Osteocyte (in vitro differentiated cells): Measurements from ENCODE around the gene MAFG. TPM values are rescaled to one million over a fixed set of nuclear protein-coding genes. Genes with fewer than 3 reads are reported as not detected.

Experiments
- DNase-seq: peaks from one replicate; pipeline ENCODE4 v3.0.0; 2021; ENCODE audit warnings: mixed read lengths; ENCODE audit not compliant: unreplicated experiment; ENCODE audit errors: extremely low spot score
- H3K27ac Mint-ChIP-seq: one replicate; pipeline ENCODE4 v1.8.0; 2021; ENCODE audit warnings: mild to moderate bottlenecking, mixed read lengths; ENCODE audit not compliant: unreplicated experiment
- H3K27me3 Mint-ChIP-seq: one replicate; pipeline ENCODE4 v1.8.0; 2021; ENCODE audit warnings: mixed read lengths; ENCODE audit not compliant: unreplicated experiment
- H3K36me3 Mint-ChIP-seq: one replicate; pipeline ENCODE4 v1.8.0; 2021; ENCODE audit warnings: mixed read lengths; ENCODE audit not compliant: unreplicated experiment
- H3K4me1 Mint-ChIP-seq: one replicate; pipeline ENCODE4 v1.8.0; 2021; ENCODE audit warnings: mixed read lengths; ENCODE audit not compliant: unreplicated experiment
- H3K4me3 Mint-ChIP-seq: one replicate; pipeline ENCODE4 v1.8.0; 2021; ENCODE audit warnings: mild to moderate bottlenecking, moderate library complexity, mixed read lengths; ENCODE audit not compliant: unreplicated experiment
- H3K9me3 Mint-ChIP-seq: one replicate; pipeline ENCODE4 v1.8.0; 2021; ENCODE audit warnings: mixed read lengths; ENCODE audit not compliant: unreplicated experiment
- CTCF ChIP-seq: fragments of 200-600 bp; sonication (generic); IDR thresholded peaks from 2 replicates; pipeline ENCODE4 v1.5.0; 2021; ENCODE audit warnings: antibody characterized with exemption, mild to moderate bottlenecking, moderate library complexity
- total RNA-seq: library from RNA; stranded (reverse); gene quantifications from 2 replicates; pipeline ENCODE4 v1.2.1, GENCODE V29; 2021

The MAFG gene
- total RNA-seq, 1 donor from 2014 or later: 34.7 TPM

- no peak for TF ChIP-seq CTCF
- Mint-ChIP-seq H3K4me3 (no peak overlapping the region), H3K27me3 (peaks cover 20% of the 10 kb centered on the region), H3K9me3 (no peaks in the 10 kb centered on the region), H3K4me1 (peaks cover 3% of the 10 kb centered on the region), H3K36me3 (no peaks in the 10 kb centered on the region), H3K27ac (no peak overlapping the region)
- no peak for DNase-seq
Observed at GRCh38 chr17:81964081-81964849, 36.7 kb upstream of the MAFG start.

GRCh38 chr17:81962499-81963441 lies 35.2 kb upstream of the MAFG start:
- DNase-seq: no peak
- no peak overlapping the region for H3K27ac Mint-ChIP-seq
- TF ChIP-seq CTCF: no peak
- no peaks in the 10 kb centered on the region for H3K36me3 Mint-ChIP-seq
- H3K9me3 Mint-ChIP-seq: no peaks in the 10 kb centered on the region
- peaks cover 2% of the 10 kb centered on the region for H3K4me1 Mint-ChIP-seq
- H3K4me3 Mint-ChIP-seq: no peak overlapping the region
- peaks cover 25% of the 10 kb centered on the region for H3K27me3 Mint-ChIP-seq

- peaks cover 2% of the 10 kb centered on the region for H3K4me1 Mint-ChIP-seq
- H3K27ac Mint-ChIP-seq: no peak overlapping the region
- DNase-seq: no peak
- H3K9me3 Mint-ChIP-seq: no peaks in the 10 kb centered on the region
- H3K27me3 Mint-ChIP-seq: peaks cover 29% of the 10 kb centered on the region
- H3K4me3 Mint-ChIP-seq: no peak overlapping the region
- no peaks in the 10 kb centered on the region for H3K36me3 Mint-ChIP-seq
- TF ChIP-seq CTCF: no peak
Observed at GRCh38 chr17:81961521-81962498, 34.3 kb upstream of the MAFG start.

- Mint-ChIP-seq H3K4me1 (peaks cover 2% of the 10 kb centered on the region), H3K4me3 (no peak within 1 kb of the TSS), H3K36me3 (no peaks in the 10 kb centered on the region), H3K27me3 (peaks cover 29% of the 10 kb centered on the region), H3K27ac (no peak within 1 kb of the TSS), H3K9me3 (no peaks in the 10 kb centered on the region)
- DNase-seq: no peak
- peak; percentile 28 for TF ChIP-seq CTCF
Observed at GRCh38 chr17:81961087-81961511, 33.6 kb upstream of the MAFG start, which contains the start of gene NOTUM. Gene NOTUM, minus strand, starts transcription at chr17:81961187. Its CDS starts 278 bp downstream, at chr17:81960909.
